IMR-90 (cell line): ENCODE measurements around the gene ROCK2. TPM values are rescaled to one million over a fixed set of nuclear protein-coding genes. Genes with fewer than 3 reads are reported as not detected.

Experiments
- ATAC-seq: fragments of 200-7000 bp; cut with Tn5 transposase; 2 replicates; pipeline ENCODE4 v1.9.1; 2020; ENCODE audit warnings: low read depth, mild to moderate bottlenecking, moderate library complexity
- BruUV-seq: library from RNA; stranded (reverse); fragments of 400-500 nt; replicated peaks from 2 replicates; lab custom pipeline; 2021; lab: Mats Ljungman, UMichigan
- CTCF ChIA-PET: fragments of 300-600 bp; formaldehyde crosslinking; extraction: SDS; loops from one replicate; lab custom pipeline; 2021; ENCODE audit warnings: antibody characterized with exemption; lab: Yijun Ruan, JAX
- POLR2A ChIA-PET: fragments of 300-600 bp; sonication (Branson Sonifier 250); formaldehyde crosslinking; loops from one replicate; lab custom pipeline; 2022; ENCODE audit warnings: antibody characterized with exemption; ENCODE audit not compliant: unreplicated experiment; lab: Charles Lee
- DNase-seq: peaks from one replicate; pipeline ENCODE4 v3.0.0; 2013
- H2AFZ ChIP-seq: replicated peaks from 2 replicates; pipeline ENCODE3; 2013; ENCODE audit warnings: low read length, mild to moderate bottlenecking; ENCODE audit not compliant: poor library complexity
- H2AK5ac ChIP-seq: 2 replicates; pipeline ENCODE4 v1.6.1; 2013; ENCODE audit warnings: low read depth, low read length, inconsistent platforms
- H2AK9ac ChIP-seq: replicated peaks from 2 replicates; pipeline ENCODE3; 2013; ENCODE audit warnings: mild to moderate bottlenecking, low read depth, low read length, moderate library complexity; ENCODE audit not compliant: poor library complexity
- H2BK120ac ChIP-seq: 2 replicates; pipeline ENCODE4 v1.6.1; 2013; ENCODE audit warnings: low read depth, low read length, inconsistent platforms
- H2BK15ac ChIP-seq: 3 replicates; pipeline ENCODE4 v1.6.1; 2013; ENCODE audit warnings: low read depth, low read length, inconsistent platforms
- H2BK20ac ChIP-seq: 2 replicates; pipeline ENCODE4 v1.6.1; 2013; ENCODE audit warnings: low read depth, mild to moderate bottlenecking, inconsistent platforms, low read length, moderate library complexity
- H2BK5ac ChIP-seq: 2 replicates; pipeline ENCODE4 v1.6.1; 2013; ENCODE audit warnings: mild to moderate bottlenecking, low read depth, low read length, inconsistent platforms; ENCODE audit not compliant: poor library complexity, severe bottlenecking
- H3K14ac ChIP-seq: replicated peaks from 2 replicates; pipeline ENCODE4 v1.6.1; 2013; ENCODE audit warnings: low read depth, low read length, inconsistent platforms
- H3K18ac ChIP-seq: 2 replicates; pipeline ENCODE4 v1.6.1; 2013; ENCODE audit warnings: low read depth, low read length, control low read depth
- H3K23ac ChIP-seq: 2 replicates; pipeline ENCODE4 v1.6.1; 2013; ENCODE audit warnings: low read depth, low read length, inconsistent platforms
- H3K27ac ChIP-seq: 2 replicates; pipeline ENCODE4 v1.5.1; 2013; ENCODE audit warnings: mild to moderate bottlenecking, control low read depth, low read length; ENCODE audit not compliant: insufficient read depth
- H3K27me3 ChIP-seq: 2 replicates; pipeline ENCODE4 v1.6.1; 2013; ENCODE audit warnings: low read length; ENCODE audit not compliant: control insufficient read depth, insufficient read depth
- H3K36me3 ChIP-seq: 2 replicates; pipeline ENCODE4 v1.6.1; 2013; ENCODE audit warnings: low read length, mixed read lengths; ENCODE audit not compliant: control insufficient read depth, insufficient read depth
- H3K4ac ChIP-seq: 2 replicates; pipeline ENCODE4 v1.6.1; 2013; ENCODE audit warnings: low read depth, low read length, inconsistent platforms
- H3K4me1 ChIP-seq: 2 replicates; pipeline ENCODE4 v1.6.1; 2013; ENCODE audit warnings: low read length, mixed read lengths; ENCODE audit not compliant: control insufficient read depth, insufficient read depth
- H3K4me2 ChIP-seq: 2 replicates; pipeline ENCODE4 v1.6.1; 2013; ENCODE audit warnings: low read depth, mild to moderate bottlenecking, control low read depth, low read length, moderate library complexity
- H3K4me3 ChIP-seq: 2 replicates; pipeline ENCODE4 v1.5.1; 2013; ENCODE audit warnings: low read depth, mild to moderate bottlenecking, control low read depth, low read length, moderate library complexity; ENCODE audit not compliant: insufficient read depth
- H3K56ac ChIP-seq: 2 replicates; pipeline ENCODE4 v1.6.1; 2013; ENCODE audit warnings: low read length, inconsistent platforms; ENCODE audit not compliant: insufficient read depth; ENCODE audit errors: extremely low read depth
- H3K79me1 ChIP-seq, 2 experiments: 2 replicates each; pipeline ENCODE4 v1.6.1; 2013; ENCODE audit warnings: low read length in 2 of 2, inconsistent platforms in 1 of 2, low read depth in 1 of 2
- H3K9ac ChIP-seq: 2 replicates; pipeline ENCODE4 v1.6.1; 2013; ENCODE audit warnings: low read depth, low read length, control low read depth
- H3K9me1 ChIP-seq: 2 replicates; pipeline ENCODE4 v1.6.1; 2013; ENCODE audit warnings: low read length, inconsistent platforms; ENCODE audit not compliant: insufficient read depth
- H3K9me3 ChIP-seq: 2 replicates; pipeline ENCODE4 v1.6.1; 2013; ENCODE audit warnings: low read length; ENCODE audit not compliant: control insufficient read depth, insufficient read depth
- H4K20me1 ChIP-seq: 2 replicates; pipeline ENCODE4 v1.6.1; 2013; ENCODE audit warnings: low read length, inconsistent platforms; ENCODE audit not compliant: insufficient read depth
- H4K5ac ChIP-seq: 2 replicates; pipeline ENCODE4 v1.6.1; 2013; ENCODE audit warnings: mild to moderate bottlenecking, low read depth, low read length, control low read depth
- H4K8ac ChIP-seq, 2 experiments: 2 replicates each; pipeline ENCODE4 v1.6.1; 2013; ENCODE audit warnings: low read depth in 2 of 2, low read length in 2 of 2, control low read depth in 1 of 2, inconsistent platforms in 1 of 2
- H4K91ac ChIP-seq: 2 replicates; pipeline ENCODE4 v1.6.1; 2013; ENCODE audit warnings: low read depth, low read length, inconsistent platforms; ENCODE audit not compliant: insufficient read depth
- CEBPB ChIP-seq: IDR thresholded peaks from 2 replicates; pipeline ENCODE4 v1.6.1; 2012; ENCODE audit warnings: low read depth, low read length, improper control_type of control experiment
- MXI1 ChIP-seq: IDR thresholded peaks from 2 replicates; pipeline ENCODE4 v1.6.1; 2012; ENCODE audit warnings: low read depth, mild to moderate bottlenecking, low read length, moderate library complexity, borderline replicate concordance
- RAD21 ChIP-seq: IDR thresholded peaks from 2 replicates; pipeline ENCODE4 v1.6.1; 2012; ENCODE audit warnings: low read length, improper control_type of control experiment
- SMC3 ChIP-seq: fragments of 150-350 bp; IDR thresholded peaks from 2 replicates; pipeline ENCODE4 v1.6.1; 2016; ENCODE audit warnings: low read depth, mild to moderate bottlenecking, antibody characterized with exemption, low read length, moderate library complexity
- WGBS, 2 experiments: methylation state at CpG; one replicate each; pipeline versions ENCODE4 v1.1.5 to v1.1.7; 2013; ENCODE audit warnings: missing lambda C conversion rate in 2 of 2; ENCODE audit not compliant: insufficient read length in 1 of 2; ENCODE audit errors: extremely low coverage in 2 of 2; 5-methylcytosine and 5-hydroxymethylcytosine counted together
- dilution Hi-C: fragments of 300-500 bp; cut with HindIII; formaldehyde crosslinking; loops from one replicate; pipeline ENCODE4 v1.14.3; 2018; ENCODE audit warnings: low sequenced_read_pairs; ENCODE audit not compliant: unreplicated experiment
- in situ Hi-C: fragments of 300-500 bp; cut with MboI; formaldehyde crosslinking; loops from 3 replicates; pipeline ENCODE4 v1.14.3; 2019; ENCODE audit warnings: low sequenced_read_pairs, inconsistent platforms, mixed read lengths
- intact Hi-C: fragments of 100-400 bp; cut with micrococcal nuclease; formaldehyde crosslinking; loops from 2 replicates; pipeline ENCODE4 v1.10.0; 2022
- polyA plus RNA-seq, 3 experiments: library from polyadenylated mRNA; depleted of rRNA; stranded (reverse); fragments of >200 nt; gene quantifications; 2 replicates each; pipeline ENCODE4 v1.2.3, GENCODE V29; 2012; ENCODE audit warnings: low replicate concordance in 1 of 3
- total RNA-seq: library from RNA; depleted of rRNA; stranded (reverse); fragments of >200 nt; gene quantifications from 2 replicates; pipeline ENCODE4 v1.2.3, GENCODE V29; 2012

ROCK2 gene
- total and polyA plus RNA-seq, 2 of the 4 experiments (the other 2 are of a cell fraction) = 9.0 to 28.3 TPM

- Histone ChIP-seq H2AK5ac (peak overlapping the region; percentile 68; the same call in 1 of the 2 replicates), H3K9me3 (no peaks in the 10 kb centered on the region), H4K91ac (peak overlapping the region; percentile 73), H3K79me1 (peaks cover 0 to 31% of the 10 kb centered on the region in 2 experiments; a peak in 1 of 4 replicates), H2AK9ac (no peak overlapping the region), H3K4me3 (no peak overlapping the region), H2BK15ac (peak overlapping the region; percentile 82; the same call in 2 of the 3 replicates), H4K5ac (peak overlapping the region; percentile 90), H3K27me3 (no peaks in the 10 kb centered on the region), H3K18ac (peak overlapping the region; percentile 86), H3K14ac (peak overlapping the region; percentile 11; the same call in 1 of the 2 replicates), H3K4me2 (no peak overlapping the region), H3K4ac (peak overlapping the region; percentile 95), H3K36me3 (no peaks in the 10 kb centered on the region), H3K9ac (no peak overlapping the region; the same call in 1 of the 2 replicates), H2BK5ac (peak overlapping the region; percentile 16), H3K23ac (0 out of 2 replicates have a peak overlapping the region, but pooled peaks have one; percentile 3), H3K9me1 (peaks cover 36% of the 10 kb centered on the region), H3K27ac (peak overlapping the region; percentile 74; the same call in 1 of the 2 replicates), H3K56ac (no peak overlapping the region), H4K8ac (peak overlapping the region; percentile 30 to 75; a peak in 2 of 4 replicates), H2BK120ac (peak overlapping the region; percentile 96), H2AFZ (no peak overlapping the region), H3K4me1 (peaks cover 38% of the 10 kb centered on the region), H2BK20ac (peak overlapping the region; percentile 87), H4K20me1 (no peaks in the 10 kb centered on the region)
- ChIA-PET POLR2A (no interaction called here), CTCF (interaction anchor here (1.2 kb wide), 1 partner anchor 14 kb away, joined by 3 read pairs; no protein-coding TSS in a partner anchor)
- WGBS, 2 experiments = 80% methylated on average over 1 of the region's 7 CpGs; no CpG with 5 or more reads in 1 of the 2 experiments
- in situ Hi-C loops (no loop called here), intact Hi-C loops (loop anchor here (2.0 kb wide), 1 partner anchor 31 kb away; no protein-coding TSS in a partner anchor), dilution Hi-C loops (no loop called here)
- TF ChIP-seq SMC3 (no peak), RAD21 (no peak), CEBPB (no peak), MXI1 (no peak)
- DNase-seq (no peak), ATAC-seq (no peak)
- no TSS peak for BruUV-seq
Observed at GRCh38 chr2:11375689-11376027, 31.2 kb upstream of the ROCK2 start.
